Transverse colon (tissue), 4 donors: ENCODE results near the gene SEMA4D. TPM values are rescaled to one million over a fixed set of nuclear protein-coding genes. Genes with fewer than 3 reads are reported as not detected.
"Not testable (repeated sequence)": the region's sequence is repeated elsewhere in the genome, so short reads cannot be mapped to it uniquely, and the experiment has no call there.

Source experiments
- DNase-seq: peaks from one replicate; pipeline ENCODE4 v3.0.0-alpha.2; 2019
- H3K27ac ChIP-seq, 4 donors: fragments of 200-600 bp; sonication (generic); 2 replicates each; pipeline ENCODE4 v1.5.1; 2016 to 2018; ENCODE audit warnings: inconsistent platforms in 4 of 4
- H3K27me3 ChIP-seq: fragments of 200-600 bp; sonication (generic); 2 replicates; pipeline ENCODE4 v1.5.1; 2017; ENCODE audit warnings: inconsistent platforms
- H3K36me3 ChIP-seq, 4 donors: fragments of 200-600 bp; sonication (generic); 2 replicates each; pipeline ENCODE4 v1.5.1; 2017 to 2019; ENCODE audit warnings: inconsistent platforms in 4 of 4
- H3K4me1 ChIP-seq, 4 donors: fragments of 200-600 bp; sonication (generic); 2 replicates each; pipeline ENCODE4 v1.5.1; 2017 to 2020; ENCODE audit warnings: inconsistent platforms in 4 of 4
- H3K4me3 ChIP-seq, 4 donors: fragments of 200-600 bp; sonication (generic); 1 replicate in 1 of 4; 2 replicates in 3 of 4; pipeline versions ENCODE4 v1.5.1 to v1.6.1; 2017 to 2019; ENCODE audit warnings: inconsistent platforms in 4 of 4
- H3K9me3 ChIP-seq, 2 donors: fragments of 200-600 bp; sonication (generic); 2 replicates each; pipeline ENCODE4 v1.5.1; 2017 to 2019; ENCODE audit warnings: inconsistent platforms in 2 of 2
- CTCF ChIP-seq, 5 experiments: fragments of 200-600 bp in 3 of 5; fragments of 450-650 bp in 2 of 5; sonication (generic) in 3 of 5; IDR thresholded peaks; 1 replicate in 2 of 5; 2 replicates in 3 of 5; pipeline ENCODE4 v1.5.1; 2016 to 2017; ENCODE audit warnings: antibody characterized with exemption in 5 of 5, inconsistent platforms in 3 of 5, mild to moderate bottlenecking in 2 of 5, moderate library complexity in 1 of 5
- EP300 ChIP-seq: sonication (generic); formaldehyde crosslinking; IDR thresholded peaks from one replicate; pipeline ENCODE4 v1.6.1; 2017; ENCODE audit warnings: antibody characterized with exemption, low read depth
- POLR2A ChIP-seq: fragments of 450-650 bp; IDR thresholded peaks from one replicate; pipeline ENCODE4 v1.6.1; 2016; ENCODE audit warnings: antibody characterized with exemption, mild to moderate bottlenecking, moderate library complexity
- POLR2AphosphoS5 ChIP-seq, 3 donors: sonication (generic); formaldehyde crosslinking; IDR thresholded peaks; one replicate each; pipeline ENCODE4 v1.6.1; 2016; ENCODE audit warnings: antibody characterized with exemption in 3 of 3
- WGBS, 2 donors: methylation state at CpG; one replicate each; pipeline ENCODE4 v1.1.5; 2018; ENCODE audit warnings: low coverage in 1 of 2; 5-methylcytosine and 5-hydroxymethylcytosine counted together
- in situ Hi-C, 4 donors: fragments of 200-750 bp; cut with MboI; loops; one replicate each; pipeline versions ENCODE4 v1.15.0 to v1.15.1; 2017; ENCODE audit warnings: low sequenced_read_pairs in 3 of 4, low pct_ligation_motif_present in 1 of 4, low pct_unique_long_range_greater_than_20kb in 1 of 4
- intact Hi-C: fragments of 100-400 bp; cut with DNase I; formaldehyde crosslinking; loops from one replicate; pipeline ENCODE4 v1.15.1; 2023; ENCODE audit warnings: low total_unique reads
- total RNA-seq, 4 donors: library from RNA; depleted of rRNA; stranded (reverse); fragments of >200 nt; gene quantifications; one replicate each; pipeline ENCODE4 v1.1.0, GENCODE V29; 2016

SEMA4D gene
- total RNA-seq, 4 donors from 2014 or later = 8.7 to 29.1 (median 14.5) TPM

- WGBS, 2 donors = 88% methylated on average over 7 of the region's 7 CpGs; no CpG with 5 or more reads in 1 of the 2 donors
- Histone ChIP-seq H3K4me3 (no peak overlapping the region), H3K27me3 (no peaks in the 10 kb centered on the region), H3K27ac (peak overlapping the region in 1 of 4 donors; percentile 8), H3K36me3 (no peaks in the 10 kb centered on the region), H3K9me3 (no peaks in the 10 kb centered on the region), H3K4me1 (peaks cover 3 to 36% (median 24%) of the 10 kb centered on the region in 4 donors)
- no peak for DNase-seq
- in situ Hi-C loops (no loop called here), intact Hi-C loops (no loop called here)
- TF ChIP-seq POLR2AphosphoS5 (IDR thresholded peaks at IDR 0.05) = no peak
- no peak for TF ChIP-seq CTCF (IDR thresholded peaks at IDR 0.05)
- TF ChIP-seq POLR2A = no peak
- no peak for TF ChIP-seq EP300
Measured at GRCh38 chr9:89476546-89476945, 21.4 kb downstream of the SEMA4D start.

DNA sequence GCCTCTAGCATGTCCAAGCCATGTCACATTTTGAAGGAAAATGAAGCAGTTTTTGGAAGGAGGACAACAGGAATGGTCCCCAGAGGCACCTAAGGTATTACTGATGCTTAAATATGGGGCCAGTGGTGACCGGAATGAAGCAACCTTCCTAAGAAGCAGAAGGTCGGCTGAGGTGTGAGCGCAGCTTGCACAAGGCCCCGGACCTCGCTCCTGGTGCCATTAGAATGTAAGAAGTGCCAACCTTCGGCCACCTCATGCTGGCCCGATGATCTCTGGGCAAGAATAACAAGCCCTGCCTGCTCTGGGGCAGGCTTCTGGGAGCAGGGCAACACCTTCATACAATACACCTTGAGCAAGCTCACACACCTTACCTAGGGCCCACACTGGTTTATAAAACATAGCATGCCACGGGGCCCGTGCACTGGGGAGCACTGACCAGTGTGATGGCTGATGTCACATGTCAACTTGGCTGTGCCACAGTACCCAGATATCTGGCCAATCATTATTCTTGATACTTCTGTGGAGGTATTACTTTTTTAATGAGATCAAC is 21.9 kb downstream of the SEMA4D start:
- DNase-seq = no peak
- WGBS, 2 donors = 94% methylated on average over 9 of the region's 9 CpGs; no CpG with 5 or more reads in 1 of the 2 donors
- Histone ChIP-seq H3K4me3 (no peak overlapping the region), H3K4me1 (peaks cover 3 to 36% (median 24%) of the 10 kb centered on the region in 4 donors), H3K36me3 (no peaks in the 10 kb centered on the region), H3K9me3 (no peaks in the 10 kb centered on the region), H3K27ac (peak overlapping the region in 1 of 4 donors; percentile 8), H3K27me3 (no peaks in the 10 kb centered on the region)
- TF ChIP-seq EP300 (no peak), POLR2A (no peak), POLR2AphosphoS5 (IDR thresholded peaks at IDR 0.05) (no peak)
- intact Hi-C loops = no loop called here
- in situ Hi-C loops = no loop called here

GRCh38 chr9:89474939-89475338 is 23.0 kb downstream of the SEMA4D start:
- H3K27ac ChIP-seq = peak overlapping the region; percentile 39 to 60 (median 49)
- TF ChIP-seq CTCF (IDR thresholded peaks at IDR 0.05) (no peak), EP300 (no peak), POLR2A (no peak), POLR2AphosphoS5 (IDR thresholded peaks at IDR 0.05) (no peak)
- in situ Hi-C loops = no loop called here
- 81% methylated on average over 3 of the region's 3 CpGs; no CpG with 5 or more reads in 1 of the 2 donors for WGBS, 2 donors
- no peak overlapping the region for H3K4me3 ChIP-seq
- peaks cover 3 to 40% (median 24%) of the 10 kb centered on the region in 4 donors for H3K4me1 ChIP-seq
- H3K27me3 ChIP-seq = no peaks in the 10 kb centered on the region
- no peaks in the 10 kb centered on the region for H3K9me3 ChIP-seq
- H3K36me3 ChIP-seq = no peaks in the 10 kb centered on the region
- DNase-seq = no peak
- intact Hi-C loops = no loop called here

DNA sequence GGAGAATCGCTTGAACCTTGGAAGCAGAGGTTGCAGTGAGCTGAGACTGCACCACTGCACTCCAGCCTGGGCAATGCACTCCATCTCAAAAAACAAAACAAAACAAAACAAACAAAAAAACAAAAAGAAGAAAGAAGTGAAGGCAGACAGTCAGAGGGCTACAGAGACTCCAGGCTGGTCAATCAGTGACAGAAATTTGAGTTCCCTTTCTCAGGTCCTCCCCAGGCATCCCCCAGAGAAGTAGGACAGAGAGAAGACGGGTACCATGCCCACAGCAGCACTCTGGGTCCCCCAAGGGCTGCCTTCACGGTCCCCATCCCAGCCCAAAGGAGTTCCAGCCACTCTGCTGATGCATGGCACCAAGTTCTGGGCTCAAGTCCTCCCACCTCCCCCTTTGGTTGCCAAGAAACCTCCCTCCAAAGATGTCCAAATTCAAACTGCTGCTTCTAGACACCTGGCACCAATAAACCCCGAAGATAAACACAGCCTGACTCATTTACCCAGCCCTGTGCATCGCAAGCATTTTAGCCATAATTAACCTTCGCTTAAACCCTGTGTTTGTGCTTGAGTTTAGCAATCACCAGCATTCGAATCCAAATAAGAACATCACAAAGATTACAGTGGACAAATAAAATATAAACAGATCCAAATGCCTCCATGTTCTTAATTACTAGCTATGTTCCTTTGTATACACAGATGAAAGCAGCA is 24.0 kb downstream of the SEMA4D start:
- WGBS, 2 donors = 64% methylated on average over 7 of the region's 7 CpGs; no CpG with 5 or more reads in 1 of the 2 donors
- TF ChIP-seq POLR2AphosphoS5 (IDR thresholded peaks at IDR 0.05) = peak in 1 of 3 donors; percentile 33
- no peak for TF ChIP-seq CTCF (IDR thresholded peaks at IDR 0.05)
- no peaks in the 10 kb centered on the region for H3K27me3 ChIP-seq
- H3K36me3 ChIP-seq = no peaks in the 10 kb centered on the region
- in situ Hi-C loops (no loop called here), intact Hi-C loops (no loop called here)
- DNase-seq = no peak
- no peak overlapping the region for H3K4me3 ChIP-seq
- H3K4me1 ChIP-seq = peaks cover 3 to 46% (median 24%) of the 10 kb centered on the region in 4 donors
- H3K9me3 ChIP-seq = no peaks in the 10 kb centered on the region
- H3K27ac ChIP-seq = peak overlapping the region; percentile 39 to 60 (median 49)

DNA sequence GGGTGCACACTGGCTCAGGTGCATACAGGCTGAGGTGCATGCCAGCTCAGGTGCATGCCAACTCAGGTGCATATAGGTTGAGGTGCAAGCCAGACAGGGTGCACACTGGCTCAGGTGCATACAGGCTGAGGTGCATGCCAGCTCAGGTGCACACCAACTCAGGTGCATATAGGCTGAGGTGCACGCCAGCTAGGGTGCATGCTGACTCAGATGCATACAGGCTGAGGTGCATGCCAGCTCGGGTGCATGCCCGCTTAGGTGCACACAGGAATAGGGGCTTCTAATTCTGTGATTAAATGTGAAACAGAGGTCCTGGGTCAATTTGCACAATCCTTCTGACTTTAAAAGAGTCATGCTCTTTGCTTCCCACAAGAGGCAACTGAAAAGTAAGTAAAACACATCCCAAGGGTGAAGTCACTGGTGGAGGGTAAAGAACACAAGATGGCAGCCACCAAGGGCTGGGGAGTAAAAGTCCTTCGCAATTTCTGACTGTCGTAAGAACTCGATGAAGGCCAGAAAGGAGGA is 26.1 kb downstream of the SEMA4D start:
- H3K4me3 ChIP-seq, H3K9me3 ChIP-seq, DNase-seq, H3K27me3 ChIP-seq, intact Hi-C loops, H3K27ac ChIP-seq, in situ Hi-C loops, H3K36me3 ChIP-seq: not testable (repeated sequence)
- H3K4me1 ChIP-seq = peaks cover 3 to 37% (median 13%) of the 10 kb centered on the region in 4 donors
- 91 to 97% methylated on average over 4 to 5 of the region's 6 CpGs for WGBS, 2 donors
